Right lung (tissue), 5 donors: ENCODE data around the gene CAMK2N1. TPM values are rescaled to one million over a fixed set of nuclear protein-coding genes. Genes with fewer than 3 reads are reported as not detected.

Source experiments
- DNase-seq, 2 donors: peaks; one replicate each; pipeline ENCODE4 v3.0.0-alpha.2; 2013
- polyA plus RNA-seq, 5 donors: library from polyadenylated mRNA; unstranded; fragments of 120-200 nt; gene quantifications; one replicate each; pipeline versions ENCODE4 v1.2.1 to v1.2.3, GENCODE V29; 2013; ENCODE audit warnings: inconsistent platforms in 1 of 5, low replicate concordance in 1 of 5; ENCODE audit not compliant: insufficient read length in 5 of 5, insufficient read depth in 1 of 5

The CAMK2N1 gene
- polyA plus RNA-seq, 5 donors, result 52.4 to 80.9 (median 70.7) TPM

- no peak for DNase-seq
Measured at GRCh38 chr1:20480951-20481617, 4.9 kb downstream of the CAMK2N1 start.

- DNase-seq, result no peak
Measured at GRCh38 chr1:20480243-20480944, 5.6 kb downstream of the CAMK2N1 start.

DNA sequence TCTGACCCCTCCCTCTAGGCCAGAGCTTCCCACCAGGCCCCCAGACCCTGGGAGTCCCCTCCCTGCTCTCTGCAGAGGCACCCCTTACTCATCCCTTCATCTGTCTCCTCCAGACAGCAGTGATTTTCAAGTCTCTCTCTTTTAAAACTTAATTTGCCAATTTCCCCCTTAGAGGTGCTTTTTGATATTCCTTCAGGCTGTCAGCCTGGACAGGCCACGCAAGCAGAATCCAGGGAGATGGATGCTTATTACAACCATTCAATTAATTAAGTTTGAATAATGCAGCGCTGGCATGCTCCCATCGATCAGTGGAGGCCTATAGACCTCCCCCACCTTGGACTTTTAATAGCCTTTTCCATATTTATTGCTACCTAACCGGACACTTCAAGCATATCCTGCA lies 6.2 kb downstream of the CAMK2N1 start:
- no peak for DNase-seq

GRCh38 chr1:20478057-20478635 lies 7.9 kb downstream of the CAMK2N1 start:
- no peak for DNase-seq

- peak in 1 of 2 donors; percentile 72 for DNase-seq
Measured at GRCh38 chr1:20477348-20478056, 8.5 kb downstream of the CAMK2N1 start.

GRCh38 chr1:20476265-20477038 lies 9.6 kb downstream of the CAMK2N1 start:
- peak in 1 of 2 donors; percentile 34 for DNase-seq

DNA sequence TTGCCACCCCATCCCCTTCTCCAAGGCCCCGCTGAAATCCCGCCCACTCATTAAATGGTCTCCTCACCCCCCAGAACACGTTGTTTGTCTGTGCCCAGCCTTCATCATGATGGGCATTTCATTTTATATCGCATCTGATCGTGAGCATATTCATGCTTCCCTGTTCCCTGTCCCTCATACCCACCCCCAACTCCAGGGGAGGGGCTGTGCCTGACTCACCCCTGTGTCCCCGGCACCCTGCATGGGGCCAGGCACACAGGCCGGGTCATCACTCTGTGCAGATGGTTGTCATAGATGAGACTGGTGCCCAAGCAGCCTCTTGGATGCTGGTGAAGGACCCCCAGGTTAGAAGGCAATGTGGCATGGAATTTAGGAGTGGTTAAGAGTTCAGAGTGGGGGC lies 11.0 kb downstream of the CAMK2N1 start:
- no peak for DNase-seq

DNA sequence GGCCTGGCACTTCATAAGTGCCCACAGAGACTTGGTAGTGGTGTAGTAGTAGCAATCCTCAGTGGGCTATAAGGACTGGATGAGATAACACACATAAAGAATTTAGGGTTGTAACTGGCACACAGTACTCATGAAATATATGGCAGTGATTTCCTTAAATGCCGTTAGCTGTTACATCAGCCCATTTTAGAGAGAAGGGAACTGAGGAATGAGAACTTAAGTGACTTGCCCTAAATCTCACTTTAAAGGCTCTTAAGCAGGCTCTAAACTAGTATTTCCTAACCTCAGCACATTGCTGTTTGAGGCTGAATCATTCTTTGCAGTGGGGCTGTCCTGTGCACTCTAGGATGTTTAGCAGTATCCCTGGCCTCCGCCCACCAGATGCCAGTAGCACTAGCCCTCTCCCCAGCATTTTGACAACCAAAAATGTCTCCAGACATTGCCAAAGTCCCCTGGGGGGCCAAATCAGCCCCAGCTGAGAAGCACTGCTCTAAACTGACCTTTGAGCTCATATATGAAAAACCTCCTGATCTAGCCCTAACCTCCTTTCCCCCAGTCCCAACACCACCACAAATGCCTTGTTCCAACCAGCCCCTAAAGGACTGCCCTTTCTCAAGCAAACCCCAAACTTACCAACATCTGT lies 11.6 kb downstream of the CAMK2N1 start:
- no peak for DNase-seq

DNA sequence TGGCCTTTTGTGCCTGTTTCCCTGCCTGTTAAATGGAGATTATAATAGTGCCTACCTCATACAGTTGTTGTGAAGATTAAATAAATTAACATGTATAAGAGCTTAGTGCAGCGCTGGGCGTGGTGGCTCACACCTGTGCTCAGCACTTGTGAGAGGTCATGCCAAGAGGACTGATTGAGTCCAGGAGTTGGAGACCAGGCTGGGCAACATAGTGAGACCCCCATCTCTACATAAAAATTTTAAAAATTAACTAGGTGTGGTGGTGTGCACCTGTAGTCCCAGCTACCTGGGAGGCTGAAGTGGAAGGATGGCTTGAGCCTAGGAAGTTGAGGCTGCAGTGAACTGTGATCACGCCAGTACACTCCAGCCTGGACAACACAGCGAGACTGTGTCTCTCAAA lies 12.1 kb downstream of the CAMK2N1 start:
- DNase-seq, result no peak

- peak in 1 of 2 donors; percentile 55 for DNase-seq
Measured at GRCh38 chr1:20472860-20473711, 12.9 kb downstream of the CAMK2N1 start.

- DNase-seq, result no peak
Measured at GRCh38 chr1:20472121-20472520, 13.9 kb downstream of the CAMK2N1 start.

GRCh38 chr1:20470194-20470593 lies 15.8 kb downstream of the CAMK2N1 start:
- DNase-seq, result no peak

- DNase-seq, result no peak
Measured at GRCh38 chr1:20469406-20470076, 16.5 kb downstream of the CAMK2N1 start.

GRCh38 chr1:20466273-20466672 lies 19.7 kb downstream of the CAMK2N1 start:
- no peak for DNase-seq

- DNase-seq, result no peak
Measured at GRCh38 chr1:20465187-20465586, 20.8 kb downstream of the CAMK2N1 start.

DNA sequence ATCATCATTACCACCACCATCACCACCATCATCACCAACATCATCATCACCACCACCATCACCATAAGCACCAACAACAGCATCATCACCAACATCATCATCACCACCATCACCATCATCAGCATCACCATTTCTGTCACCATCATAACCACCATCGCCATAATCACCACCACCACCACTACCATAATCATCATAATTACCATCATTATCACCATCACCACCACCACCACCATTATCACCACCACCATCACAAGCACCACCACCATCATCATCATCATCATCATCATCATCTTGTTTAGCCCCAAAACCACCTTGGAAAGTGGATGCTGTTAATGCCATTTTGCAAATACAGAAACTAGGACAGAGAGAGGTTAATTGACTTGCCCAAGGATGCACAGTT lies 22.5 kb downstream of the CAMK2N1 start:
- DNase-seq, result no peak

DNA sequence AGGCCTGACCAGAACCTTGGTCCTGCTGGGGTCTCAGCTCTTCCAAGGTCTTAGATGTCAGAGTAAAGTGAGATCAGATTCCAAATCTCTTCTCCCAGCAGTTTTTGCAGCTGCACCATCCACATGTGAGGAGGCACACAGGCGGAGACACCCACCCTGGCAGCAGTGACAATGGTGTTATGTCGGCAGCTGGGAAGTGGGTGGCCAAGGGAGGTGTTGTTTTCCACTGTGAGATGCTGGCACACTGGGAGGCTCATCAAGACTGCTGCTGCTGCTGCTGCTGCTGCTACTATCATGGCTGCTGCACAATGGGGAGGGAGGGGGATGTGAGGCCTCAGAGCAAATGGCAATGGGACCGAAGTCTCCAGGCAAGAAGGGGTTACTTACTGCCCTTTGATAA lies 23.6 kb downstream of the CAMK2N1 start:
- DNase-seq, result no peak

DNA sequence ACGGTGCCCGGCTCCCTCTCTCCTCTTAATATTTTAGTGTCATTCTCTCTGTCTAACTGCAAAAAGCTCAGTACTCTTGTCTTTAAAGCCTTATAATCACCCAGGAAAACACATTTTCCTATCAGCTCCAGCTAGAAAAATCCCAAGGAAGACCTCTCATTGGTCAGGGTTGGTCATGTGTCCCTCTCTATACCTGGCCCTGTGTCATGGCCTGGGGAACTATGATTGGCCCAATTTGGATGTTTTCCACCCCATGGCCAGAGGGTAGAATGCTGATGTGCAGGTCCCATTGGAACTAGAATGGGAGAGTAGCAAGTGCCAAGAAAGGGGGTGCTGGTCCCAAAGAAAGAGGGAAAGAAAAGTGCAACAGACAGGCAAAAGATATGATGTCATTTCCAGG lies 27.3 kb downstream of the CAMK2N1 start:
- DNase-seq, result no peak

DNA sequence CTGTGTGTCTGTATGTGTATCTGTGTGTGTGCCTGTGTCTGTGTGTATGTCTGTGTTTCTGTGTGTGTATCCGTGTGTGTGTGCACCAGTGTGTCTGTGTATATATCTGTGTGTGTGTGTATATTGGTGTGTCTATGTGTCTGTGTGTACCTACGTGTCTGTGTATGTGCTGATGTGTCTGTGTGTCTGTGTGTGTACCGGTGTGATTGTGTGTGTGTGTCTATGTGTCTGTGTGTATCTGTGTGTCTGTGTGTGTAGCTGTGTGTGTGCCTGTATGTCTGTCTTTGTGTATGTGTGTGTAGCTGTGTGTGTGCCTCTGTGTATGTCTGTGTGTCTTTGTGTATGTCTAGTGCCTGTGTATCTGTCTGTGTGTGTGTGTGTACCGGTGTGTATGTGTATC lies 32.0 kb downstream of the CAMK2N1 start:
- no peak for DNase-seq
